ENCODE measurements around the gene BNC2.
"Not testable (repeated sequence)": the region's sequence is repeated elsewhere in the genome, so short reads cannot be mapped to it uniquely, and the experiment has no call there.

The BNC2 gene, protein sequence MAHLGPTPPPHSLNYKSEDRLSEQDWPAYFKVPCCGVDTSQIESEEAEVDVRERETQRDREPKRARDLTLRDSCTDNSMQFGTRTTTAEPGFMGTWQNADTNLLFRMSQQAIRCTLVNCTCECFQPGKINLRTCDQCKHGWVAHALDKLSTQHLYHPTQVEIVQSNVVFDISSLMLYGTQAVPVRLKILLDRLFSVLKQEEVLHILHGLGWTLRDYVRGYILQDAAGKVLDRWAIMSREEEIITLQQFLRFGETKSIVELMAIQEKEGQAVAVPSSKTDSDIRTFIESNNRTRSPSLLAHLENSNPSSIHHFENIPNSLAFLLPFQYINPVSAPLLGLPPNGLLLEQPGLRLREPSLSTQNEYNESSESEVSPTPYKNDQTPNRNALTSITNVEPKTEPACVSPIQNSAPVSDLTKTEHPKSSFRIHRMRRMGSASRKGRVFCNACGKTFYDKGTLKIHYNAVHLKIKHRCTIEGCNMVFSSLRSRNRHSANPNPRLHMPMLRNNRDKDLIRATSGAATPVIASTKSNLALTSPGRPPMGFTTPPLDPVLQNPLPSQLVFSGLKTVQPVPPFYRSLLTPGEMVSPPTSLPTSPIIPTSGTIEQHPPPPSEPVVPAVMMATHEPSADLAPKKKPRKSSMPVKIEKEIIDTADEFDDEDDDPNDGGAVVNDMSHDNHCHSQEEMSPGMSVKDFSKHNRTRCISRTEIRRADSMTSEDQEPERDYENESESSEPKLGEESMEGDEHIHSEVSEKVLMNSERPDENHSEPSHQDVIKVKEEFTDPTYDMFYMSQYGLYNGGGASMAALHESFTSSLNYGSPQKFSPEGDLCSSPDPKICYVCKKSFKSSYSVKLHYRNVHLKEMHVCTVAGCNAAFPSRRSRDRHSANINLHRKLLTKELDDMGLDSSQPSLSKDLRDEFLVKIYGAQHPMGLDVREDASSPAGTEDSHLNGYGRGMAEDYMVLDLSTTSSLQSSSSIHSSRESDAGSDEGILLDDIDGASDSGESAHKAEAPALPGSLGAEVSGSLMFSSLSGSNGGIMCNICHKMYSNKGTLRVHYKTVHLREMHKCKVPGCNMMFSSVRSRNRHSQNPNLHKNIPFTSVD

DNA sequence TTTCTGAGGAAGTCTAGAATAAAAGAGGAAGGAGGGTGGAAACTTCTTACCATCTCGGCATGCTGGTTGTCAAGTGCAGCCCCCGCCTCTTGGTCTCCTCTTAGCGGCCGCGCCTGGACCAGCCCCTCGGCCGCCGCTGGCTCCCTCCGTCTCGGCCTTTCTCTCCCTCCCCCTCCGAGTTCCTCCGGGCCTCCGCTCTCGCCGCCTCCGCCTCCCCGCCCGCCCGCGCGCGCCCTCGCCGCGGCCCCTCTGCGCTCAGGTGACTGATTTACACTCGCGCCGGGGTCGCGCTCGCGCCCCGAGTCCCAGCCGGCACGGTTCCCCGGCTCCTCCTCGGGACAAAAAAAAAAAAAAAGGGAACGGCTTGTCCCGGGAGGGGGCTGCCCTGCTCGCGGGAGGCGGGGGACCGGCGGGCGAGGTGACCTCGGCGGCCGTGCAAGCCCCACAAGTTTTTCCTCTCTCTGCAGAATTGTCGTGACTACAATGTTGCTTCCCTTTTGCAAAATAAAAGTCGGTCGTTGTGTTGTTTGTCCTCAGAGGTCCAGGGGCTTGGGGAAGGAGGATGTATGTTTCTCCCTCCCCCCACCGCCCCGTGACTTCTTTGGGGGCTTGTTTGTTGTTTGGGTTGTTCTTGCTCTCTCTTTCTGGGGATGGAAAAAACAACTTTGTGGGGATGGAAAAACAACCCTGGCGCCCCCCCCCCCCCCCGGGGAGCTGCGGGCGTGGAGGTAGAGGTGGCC, at the start of gene BNC2:
Gene BNC2 (minus strand): TSS at position 75 of the 740 bp plus-strand sequence. CDS start 22 bp downstream, at position 53.
- DNase-seq (ENCODE audit: low spot score), result no peak

DNA sequence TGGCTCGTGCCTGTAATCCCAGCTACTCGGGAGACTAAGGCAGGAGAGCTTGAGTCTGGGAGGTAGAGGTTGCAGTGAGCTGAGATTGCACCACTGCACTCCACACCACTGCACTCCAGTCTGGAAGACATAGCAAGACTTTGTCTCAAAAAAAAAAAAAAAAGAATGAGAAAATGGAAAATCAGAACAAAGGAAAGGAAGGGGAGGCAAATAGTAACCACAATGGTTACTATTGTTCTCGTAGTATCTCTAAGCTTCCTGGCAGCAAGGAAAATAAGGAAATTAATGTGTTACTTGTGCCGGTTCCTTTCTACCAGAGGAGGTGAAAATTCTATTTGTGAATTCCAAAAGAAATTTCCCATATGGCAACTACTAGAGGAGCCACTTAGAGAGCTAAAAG, 48.5 kb upstream of the BNC2 start:
- DNase-seq (ENCODE audit: low spot score), result no peak

DNA sequence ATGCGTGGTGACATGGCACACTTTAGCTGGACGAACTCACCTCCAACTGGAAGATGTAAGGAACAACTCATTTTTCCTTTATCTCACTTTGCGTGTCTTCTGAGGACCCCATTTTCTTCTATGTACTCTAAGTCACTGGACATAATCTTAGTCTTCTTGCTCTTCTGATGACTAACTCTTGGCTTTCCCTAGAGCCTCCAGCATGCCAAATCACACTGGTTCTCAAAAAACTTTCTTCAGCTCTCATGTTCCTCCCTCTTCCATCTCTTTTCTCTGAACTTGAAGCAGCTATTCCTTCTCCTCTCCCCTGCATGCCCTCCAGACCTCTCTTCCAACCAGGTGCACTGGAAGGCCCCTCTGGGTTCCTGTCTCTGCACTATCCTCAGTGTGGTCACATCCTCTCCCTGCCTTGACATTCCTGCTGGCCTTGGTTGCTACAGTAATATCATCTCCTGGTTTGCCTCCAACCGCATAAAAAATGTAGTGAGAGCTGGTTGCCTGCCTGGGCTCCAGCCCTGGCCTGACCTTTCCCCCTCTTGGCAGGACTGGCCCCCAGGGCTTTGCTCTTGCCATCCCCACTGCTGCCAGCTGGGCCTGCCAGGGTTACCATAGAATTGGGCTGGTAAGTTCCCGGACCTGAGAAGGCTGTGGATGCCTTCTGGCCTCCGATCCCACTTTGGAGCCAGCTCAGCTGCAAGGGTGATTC, 44.8 kb upstream of the BNC2 start:
- no peak for DNase-seq (ENCODE audit: low spot score)

DNA sequence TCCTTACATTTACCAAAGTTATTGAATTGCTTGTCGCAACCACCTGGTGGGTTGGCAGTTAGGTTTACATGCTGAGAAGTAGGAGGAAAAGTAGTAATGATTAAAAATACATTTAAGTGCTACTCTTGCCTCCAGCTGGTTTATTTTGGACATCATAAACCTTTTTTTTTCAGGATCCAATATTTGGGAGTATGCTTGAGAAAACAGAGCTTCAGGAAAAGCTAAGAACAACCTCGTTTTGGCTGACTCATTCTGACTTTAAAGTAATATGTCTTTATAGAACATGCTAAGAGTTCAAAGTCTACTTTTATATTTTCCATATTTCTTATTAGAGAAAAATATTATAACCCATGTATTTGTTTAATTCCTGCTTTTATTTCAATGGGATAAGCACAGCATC, 41.7 kb upstream of the BNC2 start:
- no peak for DNase-seq (ENCODE audit: low spot score)

DNA sequence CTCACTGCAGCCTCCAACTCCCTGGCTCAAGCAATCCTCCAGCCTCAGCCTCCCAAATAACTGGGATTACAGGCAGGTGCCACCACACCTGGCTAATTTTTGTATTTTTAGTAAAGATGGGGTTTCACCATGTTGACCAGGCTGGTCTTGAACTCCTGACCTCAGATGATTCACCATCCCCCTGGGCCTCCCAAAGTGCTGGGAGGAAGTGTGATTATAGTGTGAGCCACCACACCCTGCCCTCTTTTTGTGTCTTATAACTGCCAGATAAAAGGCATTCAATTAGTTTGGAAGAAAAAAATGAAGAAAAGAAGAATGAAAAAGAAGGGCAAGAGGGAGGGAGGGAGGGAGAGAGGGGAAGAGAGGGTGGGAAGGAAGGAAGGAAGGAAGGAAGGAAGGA, 37.7 kb upstream of the BNC2 start:
- DNase-seq (ENCODE audit: low spot score), result not testable (repeated sequence)

DNA sequence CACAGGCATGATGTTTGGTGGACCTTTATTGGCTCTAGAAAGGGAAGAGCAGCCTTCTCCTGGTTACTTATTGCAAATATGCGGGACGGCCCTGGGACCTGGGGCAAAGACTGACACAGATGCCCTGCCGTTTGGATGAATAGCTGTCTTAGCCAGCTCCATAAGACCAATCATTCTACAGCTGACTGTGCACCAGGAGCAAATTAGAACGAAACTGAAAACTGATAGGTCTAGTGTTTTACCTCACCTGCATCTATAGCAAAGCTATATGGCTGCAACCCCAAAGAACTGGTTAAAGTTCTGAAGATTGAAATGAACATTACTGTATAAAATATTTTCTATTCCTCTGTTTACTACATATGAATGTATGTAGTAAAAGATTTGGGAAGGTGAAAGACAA, 34.2 kb upstream of the BNC2 start:
- no peak for DNase-seq (ENCODE audit: low spot score)

DNA sequence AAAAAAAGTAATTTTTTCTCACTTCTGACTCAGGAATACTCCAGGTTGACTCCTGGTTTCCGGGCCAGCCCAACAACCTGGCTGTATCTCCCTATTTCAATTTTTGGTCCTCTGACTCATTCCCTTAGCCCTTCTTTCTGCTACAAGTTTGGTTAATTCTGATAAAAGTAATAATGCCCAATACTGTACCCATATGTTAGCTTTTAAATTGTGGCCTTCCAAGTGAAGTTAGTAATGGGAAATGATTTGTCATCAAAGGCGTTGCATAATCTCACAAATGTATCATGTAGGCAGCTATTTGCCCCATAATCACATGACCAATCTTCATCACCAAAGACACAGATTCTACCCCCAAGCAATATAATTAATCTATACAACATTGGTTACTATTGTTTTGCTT, 31.1 kb upstream of the BNC2 start:
- no peak for DNase-seq (ENCODE audit: low spot score)

DNA sequence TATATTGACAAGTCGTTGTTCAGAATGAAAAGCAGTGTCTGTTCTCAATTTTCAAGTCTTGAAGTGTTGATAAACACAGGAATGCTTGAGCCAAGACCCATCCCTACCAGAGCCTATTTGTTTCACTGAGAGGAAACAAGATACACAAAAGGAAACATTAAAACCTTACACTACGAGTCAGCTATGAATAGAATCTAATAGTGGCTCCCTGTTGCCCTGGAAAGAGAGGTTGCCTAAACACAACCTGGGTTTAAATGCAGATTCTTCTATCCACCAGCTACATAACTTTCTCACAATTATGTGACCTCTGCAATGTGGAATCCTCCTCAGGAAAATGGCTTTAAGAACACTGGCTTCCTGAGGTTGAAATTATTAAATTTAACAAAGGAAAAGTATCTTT, 29.1 kb upstream of the BNC2 start:
- DNase-seq (ENCODE audit: low spot score), result no peak

DNA sequence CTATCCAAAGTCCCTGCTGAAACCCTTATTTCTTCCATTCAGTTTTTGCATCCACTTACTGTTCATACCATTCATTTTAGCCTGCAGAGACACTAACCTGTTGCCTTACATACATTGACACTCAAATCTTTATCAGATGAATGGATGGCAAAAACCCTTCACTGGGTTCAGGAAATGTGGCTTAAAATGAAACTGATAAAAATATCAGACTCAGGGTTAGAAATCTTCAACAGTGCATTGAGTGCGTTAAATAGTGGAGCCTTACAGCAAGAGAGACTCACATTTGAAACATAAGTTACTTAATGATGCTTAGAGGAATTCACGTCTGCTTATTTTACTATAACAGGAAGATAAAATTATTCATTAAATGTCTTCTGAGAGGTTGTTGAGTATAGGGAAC, 28.0 kb upstream of the BNC2 start:
- DNase-seq (ENCODE audit: low spot score), result no peak

DNA sequence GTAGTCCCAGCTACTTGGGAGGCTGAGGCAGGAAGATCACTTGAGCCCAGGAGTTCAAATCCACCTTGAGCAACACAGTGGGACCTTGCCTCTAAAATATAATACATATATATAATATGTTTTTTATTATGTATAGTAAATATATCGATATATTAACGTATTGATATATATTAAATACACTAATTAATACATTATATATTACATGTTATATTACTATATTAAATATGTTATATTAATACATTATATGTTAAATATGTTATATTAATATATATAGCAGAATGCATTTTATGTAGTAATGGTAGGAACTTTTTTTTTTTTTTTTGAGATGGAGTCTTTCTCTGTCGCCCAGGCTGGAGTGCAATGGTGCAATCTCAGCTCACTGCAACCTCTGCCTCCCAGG, 18.1 kb upstream of the BNC2 start:
- DNase-seq (ENCODE audit: low spot score), result no peak

DNA sequence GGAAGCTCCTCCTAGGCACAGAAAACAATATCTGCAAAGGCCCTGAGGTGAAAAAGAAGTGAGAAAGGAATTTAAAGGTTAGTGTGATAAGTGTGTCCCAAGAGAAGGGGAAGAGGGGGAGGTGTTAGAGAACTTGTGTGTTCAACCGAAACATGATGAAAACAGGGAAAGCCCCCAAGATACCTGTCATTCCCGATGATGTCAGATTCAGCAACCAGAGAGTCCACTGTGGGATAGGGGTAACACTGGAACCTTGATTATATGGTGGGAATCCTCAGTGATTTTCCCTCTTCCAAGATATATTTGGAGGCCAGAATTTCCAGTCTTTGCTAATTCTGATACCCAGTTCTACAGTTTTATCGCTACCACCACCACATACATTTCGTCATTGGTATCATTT, 15.5 kb upstream of the BNC2 start:
- DNase-seq (ENCODE audit: low spot score), result no peak

DNA sequence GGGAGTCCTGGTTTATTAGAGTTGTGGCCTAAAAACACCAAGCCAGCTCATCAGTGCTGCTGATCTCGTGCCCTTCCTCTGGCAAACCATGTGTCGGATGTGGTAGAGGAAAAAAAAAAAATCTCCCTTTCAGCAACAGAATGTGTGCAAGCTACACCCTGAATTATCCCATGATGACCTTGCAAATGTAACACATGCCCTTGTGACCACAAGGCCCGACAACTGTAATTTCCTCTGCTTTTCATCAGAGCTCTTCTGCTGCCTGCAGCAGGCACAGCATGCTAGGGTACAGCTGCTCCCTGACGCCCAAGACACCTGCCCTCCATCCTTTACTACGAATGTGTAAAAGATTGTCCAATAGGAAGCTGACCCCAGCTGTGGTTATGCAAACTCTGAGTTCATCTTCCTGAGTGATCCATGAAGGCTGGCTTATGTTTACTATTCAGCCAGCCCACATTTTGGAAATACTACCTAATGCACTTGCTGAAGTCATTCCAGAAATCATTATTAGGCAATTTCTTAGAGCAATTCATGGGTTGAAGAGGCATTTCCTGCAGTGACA, 14.6 kb upstream of the BNC2 start:
- DNase-seq (ENCODE audit: low spot score), result no peak

DNA sequence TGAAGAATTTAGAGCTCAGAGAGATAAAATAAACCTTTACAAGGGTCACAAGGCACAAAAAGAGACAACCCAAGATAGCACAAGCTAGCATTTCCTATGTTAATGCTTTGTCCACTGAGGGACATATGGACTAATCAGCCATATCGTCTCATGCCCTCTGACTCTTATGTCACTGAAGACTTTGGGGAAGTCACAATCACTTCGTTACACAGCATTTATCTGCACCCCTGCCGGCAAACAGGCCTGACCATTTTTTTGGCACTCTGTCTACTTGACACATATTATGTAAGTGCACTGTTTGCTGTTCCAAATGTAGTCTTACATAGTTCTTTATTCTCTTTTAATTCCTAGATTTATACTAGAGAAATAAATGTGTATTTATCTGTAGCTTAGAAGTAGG, 13.9 kb upstream of the BNC2 start:
- DNase-seq (ENCODE audit: low spot score), result no peak

DNA sequence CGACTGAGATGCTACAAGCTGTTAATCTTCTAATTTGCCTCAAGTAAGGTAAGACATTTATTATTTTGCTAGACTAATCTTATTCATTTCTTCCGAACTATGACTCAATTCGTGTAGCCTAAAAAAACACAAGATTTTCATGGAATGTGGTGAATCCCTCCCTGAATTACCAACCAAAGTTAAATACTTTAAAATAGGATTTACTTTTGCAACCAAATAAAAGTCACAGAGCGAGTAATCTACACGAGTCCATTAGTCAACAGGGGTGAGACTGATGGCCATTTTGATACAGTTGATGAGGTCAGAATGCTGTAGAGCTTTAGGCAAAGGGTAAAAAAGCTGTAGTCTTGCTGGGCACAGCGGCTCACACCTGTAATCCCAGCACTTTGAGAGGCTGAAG, 13.1 kb upstream of the BNC2 start:
- DNase-seq (ENCODE audit: low spot score), result no peak

DNA sequence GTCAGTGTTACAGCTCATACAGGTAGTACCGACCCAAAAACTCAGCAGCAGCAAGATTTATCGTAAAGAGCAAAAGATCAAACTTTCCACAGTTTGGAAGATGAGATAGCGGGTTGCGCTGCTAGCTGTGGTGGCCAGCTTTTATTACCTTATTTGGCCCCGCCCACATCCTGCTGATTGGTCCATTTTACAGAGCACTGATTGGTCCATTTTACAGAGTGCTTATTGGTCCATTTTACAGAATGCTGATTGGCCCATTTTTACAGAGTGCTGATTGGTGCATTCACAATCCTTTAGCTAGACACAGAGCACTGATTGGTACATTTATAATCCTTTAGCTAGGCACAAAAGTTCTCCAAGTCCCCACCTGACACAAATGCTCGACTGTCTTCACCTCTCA, 12.0 kb upstream of the BNC2 start:
- DNase-seq (ENCODE audit: low spot score), result not testable (repeated sequence)

DNA sequence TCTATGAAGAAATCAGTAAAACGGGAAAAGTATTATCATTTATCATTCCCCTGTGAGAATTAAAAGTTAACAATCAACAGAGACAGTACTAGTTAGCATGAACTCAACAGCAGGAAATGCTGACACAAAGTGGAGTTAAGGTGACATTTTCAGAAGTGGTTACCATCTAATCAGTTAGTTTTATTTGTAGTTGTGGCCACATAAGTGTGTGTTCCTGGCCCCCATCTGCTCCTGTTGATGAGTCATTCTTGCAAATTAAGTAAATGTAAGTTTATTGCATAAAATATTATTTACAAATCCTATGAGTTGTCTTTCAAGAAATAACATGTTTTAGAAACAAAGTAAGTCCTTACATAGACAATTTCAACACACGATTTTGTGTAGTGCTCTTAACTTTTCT, 8.9 kb upstream of the BNC2 start:
- DNase-seq (ENCODE audit: low spot score), result no peak

DNA sequence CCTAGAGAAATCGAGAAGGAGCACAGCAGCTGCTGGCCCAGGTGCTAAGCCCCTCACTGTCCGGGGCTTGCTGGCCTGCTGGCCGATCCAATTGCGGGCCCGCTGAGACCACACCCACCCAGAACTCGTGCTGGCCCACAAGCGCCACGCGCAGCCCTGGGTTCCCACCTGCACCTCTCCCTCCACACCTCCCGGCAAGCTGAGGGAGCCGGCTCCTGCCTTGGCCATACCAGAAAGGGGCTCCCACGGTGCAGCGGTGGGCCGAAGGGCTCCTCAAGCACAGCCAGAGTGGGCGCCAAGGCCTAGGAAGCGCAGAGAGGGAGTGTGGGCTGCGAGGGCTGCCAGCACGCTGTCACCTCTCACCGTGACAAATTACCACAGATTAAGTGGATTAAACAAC, 6.8 kb upstream of the BNC2 start:
- no peak for DNase-seq (ENCODE audit: low spot score)

DNA sequence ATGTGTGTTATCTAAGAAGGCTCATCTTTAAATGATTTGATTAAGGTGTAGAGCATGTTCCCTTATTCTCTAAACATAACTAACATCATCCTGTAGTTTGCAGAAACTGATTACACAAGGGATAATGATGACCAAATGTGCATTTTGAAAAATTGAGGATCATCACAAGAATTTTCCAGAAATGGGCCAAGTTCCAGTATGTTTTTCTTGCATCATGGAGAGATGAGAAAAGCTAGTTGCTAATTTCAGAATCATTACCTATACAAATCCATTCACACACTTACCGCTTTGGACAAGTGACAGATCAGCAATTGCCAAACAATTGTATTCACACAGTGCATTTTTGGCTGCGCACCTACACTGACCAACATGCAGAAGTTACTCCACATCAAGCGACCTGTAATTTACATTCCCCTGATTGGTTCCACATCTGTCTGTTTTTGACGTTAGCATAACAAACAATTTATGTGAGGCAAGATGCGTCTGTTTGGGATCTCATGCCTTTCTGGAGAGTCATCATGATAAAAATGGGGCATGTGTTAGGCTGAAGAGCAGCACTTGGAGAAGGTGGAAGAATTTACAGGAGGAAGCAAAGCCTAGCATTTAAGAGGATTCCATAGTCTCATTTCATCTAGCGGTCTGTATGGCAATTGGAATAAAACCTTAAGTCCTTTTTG, 2.8 kb upstream of the BNC2 start:
- no peak for DNase-seq (ENCODE audit: low spot score)

DNA sequence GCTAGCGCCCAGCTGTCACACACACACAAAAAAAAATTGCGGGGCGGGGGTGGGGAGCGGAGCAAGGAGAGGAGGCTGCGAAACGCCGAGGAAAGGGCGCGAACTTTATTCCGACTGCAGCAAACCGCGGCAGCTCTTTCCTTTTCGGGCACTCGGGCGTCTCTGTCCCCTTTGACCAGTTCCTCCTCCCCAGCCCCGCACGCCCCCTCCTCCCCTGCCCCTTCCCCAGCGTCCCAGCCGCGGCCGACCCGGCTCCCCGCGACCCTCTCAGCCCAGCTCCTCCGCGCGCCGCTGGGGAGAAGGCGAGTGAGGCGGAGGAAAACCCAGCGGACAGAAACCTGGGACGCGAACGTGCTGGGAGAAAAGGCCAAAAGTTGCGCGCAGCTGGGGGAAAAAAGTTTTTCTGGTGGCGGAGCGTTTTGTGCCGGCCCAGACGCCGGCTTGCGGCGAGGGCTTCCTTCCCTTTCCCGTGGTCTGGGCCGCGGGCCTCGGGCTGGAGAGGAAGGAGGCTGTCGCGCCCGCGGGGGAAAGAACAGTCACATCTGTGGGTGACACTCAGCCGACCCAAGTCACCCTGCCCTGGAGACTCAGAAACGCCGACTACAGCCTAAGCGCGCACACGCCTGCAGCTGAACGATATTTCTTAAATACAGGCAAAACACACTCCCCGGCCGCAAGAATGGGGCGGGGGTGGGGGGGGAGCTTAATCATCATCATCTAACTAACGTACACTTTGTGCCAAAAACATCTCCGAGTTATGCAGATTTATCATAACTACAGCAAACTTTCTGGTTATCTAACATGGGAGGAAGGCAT, 1.1 kb upstream of the BNC2 start:
- no peak for DNase-seq (ENCODE audit: low spot score)

All from hematopoietic multipotent progenitor cell treated with erythropoietin and hydrocortisone succinate and interleukin-3 and kit ligand, for 17 days (in vitro differentiated cells).